Sigmoid colon (tissue), 3 donors: ENCODE data around the gene FCHO2.

Experiments used
- CTCF ChIP-seq, 4 experiments: fragments of 450-650 bp in 3 of 4; fragments of 200-600 bp in 1 of 4; IDR thresholded peaks; one replicate each; pipeline ENCODE4 v1.5.1; 2016 to 2019; ENCODE audit warnings: antibody characterized with exemption in 4 of 4, mild to moderate bottlenecking in 3 of 4, moderate library complexity in 2 of 4
- POLR2A ChIP-seq, 2 donors: fragments of 450-650 bp; IDR thresholded peaks; one replicate each; pipeline ENCODE4 v1.6.1; 2016; ENCODE audit warnings: antibody characterized with exemption in 2 of 2, mild to moderate bottlenecking in 2 of 2, moderate library complexity in 2 of 2

- TF ChIP-seq CTCF (IDR thresholded peaks at IDR 0.05): no peak
- no peak for TF ChIP-seq POLR2A (IDR thresholded peaks at IDR 0.05)
These were observed 165.2 kb downstream of the FCHO2 start for GRCh38 chr5:73121119-73121463.
